RWPE2 (cell line): Measurements from ENCODE around the gene WRAP73.

ENCODE experiments used
- ATAC-seq: fragments of 200-7000 bp; cut with Tn5 transposase; 3 replicates; pipeline ENCODE4 v1.9.1; 2021; ENCODE audit warnings: low read depth
- DNase-seq: peaks from one replicate; pipeline ENCODE4 v3.0.0-alpha.2; 2020; ENCODE audit warnings: low spot score
- H3K27ac ChIP-seq: fragments of 450-650 bp; 2 replicates; pipeline ENCODE4 v1.5.1; 2017; ENCODE audit warnings: mild to moderate bottlenecking; ENCODE audit not compliant: poor library complexity, severe bottlenecking
- H3K27me3 ChIP-seq: fragments of 250-450 bp; sonication (Bioruptor Pico); 2 replicates; pipeline ENCODE4 v1.5.1; 2021; ENCODE audit warnings: mild to moderate bottlenecking, moderate library complexity; ENCODE audit not compliant: insufficient read depth, poor library complexity, severe bottlenecking
- H3K36me3 ChIP-seq: fragments of 250-450 bp; sonication (Bioruptor Pico); 2 replicates; pipeline ENCODE4 v1.5.1; 2020; ENCODE audit warnings: low read depth, mild to moderate bottlenecking, moderate library complexity
- H3K4me1 ChIP-seq: fragments of 250-450 bp; sonication (Bioruptor Pico); 2 replicates; pipeline ENCODE4 v1.5.1; 2021; ENCODE audit warnings: mild to moderate bottlenecking, moderate library complexity; ENCODE audit not compliant: insufficient read depth, poor library complexity, severe bottlenecking
- H3K4me3 ChIP-seq: fragments of 250-450 bp; sonication (Bioruptor Pico); 2 replicates; pipeline ENCODE4 v1.5.1; 2021; ENCODE audit warnings: mild to moderate bottlenecking, moderate library complexity; ENCODE audit not compliant: severe bottlenecking
- H3K9me3 ChIP-seq: fragments of 250-450 bp; sonication (Bioruptor Pico); 2 replicates; pipeline ENCODE4 v1.5.1; 2021; ENCODE audit warnings: mild to moderate bottlenecking, moderate library complexity; ENCODE audit not compliant: severe bottlenecking
- CTCF ChIP-seq: fragments of 450-650 bp; IDR thresholded peaks from one replicate; pipeline ENCODE4 v1.5.1; 2017; ENCODE audit warnings: mild to moderate bottlenecking, moderate library complexity; ENCODE audit not compliant: poor library complexity, severe bottlenecking

WRAP73 gene

GRCh38 chr1:3691421-3692204, 41.7 kb upstream of the WRAP73 start:
- Histone ChIP-seq H3K9me3 (no peaks in the 10 kb centered on the region), H3K36me3 (no peaks in the 10 kb centered on the region), H3K4me1 (peaks cover 10% of the 10 kb centered on the region), H3K4me3 (no peak overlapping the region), H3K27me3 (no peaks in the 10 kb centered on the region), H3K27ac (no peak overlapping the region)
- no peak for ATAC-seq
- DNase-seq = no peak
- no peak for TF ChIP-seq CTCF

- peaks cover 10% of the 10 kb centered on the region for H3K4me1 ChIP-seq
- peak; percentile 90 for DNase-seq
Observed at GRCh38 chr1:3690282-3691065, 40.6 kb upstream of the WRAP73 start.

GRCh38 chr1:3689138-3689750, 39.3 kb upstream of the WRAP73 start:
- Histone ChIP-seq H3K27ac (no peak overlapping the region), H3K4me3 (no peak overlapping the region)
- no peak for TF ChIP-seq CTCF

More at GRCh38 chr1:3690282-3691065, 40.6 kb upstream of the WRAP73 start:
- no peak for TF ChIP-seq CTCF
- no peaks in the 10 kb centered on the region for H3K9me3 ChIP-seq
- peak overlapping the region; percentile 4 for H3K4me3 ChIP-seq
- H3K27ac ChIP-seq = no peak overlapping the region
- no peaks in the 10 kb centered on the region for H3K27me3 ChIP-seq
- no peaks in the 10 kb centered on the region for H3K36me3 ChIP-seq
- ATAC-seq = peak; percentile 90

GRCh38 chr1:3688356-3689137, 38.6 kb upstream of the WRAP73 start:
- Histone ChIP-seq H3K27ac (no peak overlapping the region), H3K27me3 (no peaks in the 10 kb centered on the region), H3K36me3 (no peaks in the 10 kb centered on the region), H3K4me1 (peaks cover 14% of the 10 kb centered on the region), H3K9me3 (no peaks in the 10 kb centered on the region), H3K4me3 (no peak overlapping the region)
- ATAC-seq (no peak), DNase-seq (no peak)
- TF ChIP-seq CTCF = no peak

More at GRCh38 chr1:3689138-3689750, 39.3 kb upstream of the WRAP73 start:
- no peaks in the 10 kb centered on the region for H3K36me3 ChIP-seq
- H3K9me3 ChIP-seq = no peaks in the 10 kb centered on the region
- no peaks in the 10 kb centered on the region for H3K27me3 ChIP-seq
- DNase-seq (no peak), ATAC-seq (no peak)
- peaks cover 14% of the 10 kb centered on the region for H3K4me1 ChIP-seq
